CD4-positive, alpha-beta T cell treated with Interleukin-15 for 1 hour (primary cell): ENCODE results near the gene UXS1.

Experiments used
- DNase-seq: peaks from one replicate; pipeline ENCODE4 v3.0.0-alpha.2; 2020

UXS1 gene

GRCh38 chr2:106187273-106187891, 6.7 kb downstream of the UXS1 start:
- DNase-seq, result no peak

- DNase-seq, result no peak
Observed at GRCh38 chr2:106185475-106186184, 8.5 kb downstream of the UXS1 start.

- DNase-seq, result no peak
Observed at GRCh38 chr2:106184857-106185256, 9.2 kb downstream of the UXS1 start.

GRCh38 chr2:106184394-106184793, 9.7 kb downstream of the UXS1 start:
- DNase-seq, result no peak

GRCh38 chr2:106183101-106183696, 10.9 kb downstream of the UXS1 start:
- no peak for DNase-seq

GRCh38 chr2:106181064-106181463, 13.0 kb downstream of the UXS1 start:
- no peak for DNase-seq

- no peak for DNase-seq
Observed at GRCh38 chr2:106180602-106181001, 13.5 kb downstream of the UXS1 start.

GRCh38 chr2:106178716-106179115, 15.4 kb downstream of the UXS1 start:
- no peak for DNase-seq

- no peak for DNase-seq
Observed at GRCh38 chr2:106177581-106177980, 16.5 kb downstream of the UXS1 start.

GRCh38 chr2:106176446-106177099, 17.5 kb downstream of the UXS1 start:
- DNase-seq, result no peak

- no peak for DNase-seq
Observed at GRCh38 chr2:106175086-106175850, 18.8 kb downstream of the UXS1 start.

GRCh38 chr2:106174056-106174455, 20.0 kb downstream of the UXS1 start:
- DNase-seq, result no peak

GRCh38 chr2:106172649-106173048, 21.5 kb downstream of the UXS1 start:
- DNase-seq, result no peak

GRCh38 chr2:106168657-106169056, 25.4 kb downstream of the UXS1 start:
- no peak for DNase-seq

GRCh38 chr2:106167067-106167466, 27.0 kb downstream of the UXS1 start:
- DNase-seq, result no peak

- no peak for DNase-seq
Observed at GRCh38 chr2:106165561-106165960, 28.5 kb downstream of the UXS1 start.

GRCh38 chr2:106165029-106165428, 29.1 kb downstream of the UXS1 start:
- no peak for DNase-seq

GRCh38 chr2:106163948-106164545, 30.1 kb downstream of the UXS1 start:
- DNase-seq, result no peak

- DNase-seq, result no peak
Observed at GRCh38 chr2:106161938-106162820, 31.9 kb downstream of the UXS1 start.

- no peak for DNase-seq
Observed at GRCh38 chr2:106161341-106161740, 32.8 kb downstream of the UXS1 start.

- peak; percentile 59 for DNase-seq
Observed at GRCh38 chr2:106160786-106161261, 33.3 kb downstream of the UXS1 start.
